HepG2 (cell line): ENCODE measurements around the gene ZACN. TPM values are rescaled to one million over a fixed set of nuclear protein-coding genes. Genes with fewer than 3 reads are reported as not detected.

ENCODE experiments used
- ATAC-seq: fragments of 200-7000 bp; cut with Tn5 transposase; 3 replicates; pipeline ENCODE4 v1.9.1; 2020; ENCODE audit warnings: mild to moderate bottlenecking, moderate library complexity
- BruUV-seq: library from RNA; stranded (reverse); fragments of 400-500 nt; replicated peaks from 2 replicates; lab custom pipeline; 2021; lab: Mats Ljungman, UMichigan
- CTCF ChIA-PET: fragments of 300-600 bp; formaldehyde crosslinking; extraction: SDS; loops from one replicate; lab custom pipeline; 2021; ENCODE audit warnings: low total read pairs, inconsistent platforms, low intra/inter-chr PET ratio; lab: Yijun Ruan, JAX
- POLR2A ChIA-PET: fragments of 350-600 bp; sonication (Branson Sonifier 250); formaldehyde crosslinking; loops from one replicate; lab custom pipeline; 2020; ENCODE audit warnings: antibody characterized with exemption, inconsistent platforms; lab: Yijun Ruan, JAX
- DNase-seq: peaks from one replicate; pipeline ENCODE4 v3.0.0-alpha.2; 2015; ENCODE audit warnings: low spot score
- FAIRE-seq: peaks from 3 replicates; lab custom pipeline; 2011; peaks lifted over from hg19 to GRCh38; lab: Jason Lieb, UNC
- H2AFZ ChIP-seq: one replicate; pipeline ENCODE4 v1.6.1; 2011; ENCODE audit warnings: low read length, inconsistent platforms
- H3K27ac ChIP-seq: fragments of 300-600 bp; 3 replicates; pipeline ENCODE4 v1.8.0; 2011; ENCODE audit warnings: mixed run types, mild to moderate bottlenecking, mixed read lengths, low read length, inconsistent platforms; ENCODE audit not compliant: insufficient read depth; ENCODE audit errors: extremely low read length
- H3K27me3 ChIP-seq, 2 experiments: fragments of 200-600 bp in 1 of 2; 2 replicates in 1 of 2; 3 replicates in 1 of 2; pipeline versions ENCODE4 v1.6.0 to v1.8.0; 2011; ENCODE audit warnings: low read length in 2 of 2, mild to moderate bottlenecking in 2 of 2, moderate library complexity in 2 of 2, inconsistent platforms in 1 of 2; ENCODE audit not compliant: insufficient read depth in 2 of 2, control insufficient read depth in 1 of 2
- H3K36me3 ChIP-seq, 2 experiments: fragments of 200-600 bp in 1 of 2; replicated peaks in 1 of 2; 2 replicates in 1 of 2; 3 replicates in 1 of 2; pipeline versions ENCODE4 v1.5.1 to v1.8.0; 2011; ENCODE audit warnings: low read length in 2 of 2, inconsistent platforms in 1 of 2; ENCODE audit not compliant: insufficient read depth in 2 of 2, control insufficient read depth in 1 of 2
- H3K4me1 ChIP-seq: 2 replicates; pipeline ENCODE4 v1.5.1; 2012; ENCODE audit warnings: low read length, inconsistent platforms; ENCODE audit not compliant: insufficient read depth
- H3K4me2 ChIP-seq: 2 replicates; pipeline ENCODE4 v1.6.0; 2011; ENCODE audit warnings: low read depth, low read length, inconsistent platforms
- H3K4me3 ChIP-seq, 3 experiments: fragments of 200-600 bp in 1 of 3; sonication (generic), shearing (Covaris generic) in 1 of 3; replicated peaks in 1 of 3; 2 replicates each; pipeline ENCODE4 v1.5.1; 2011 to 2016; ENCODE audit warnings: low read length in 3 of 3, inconsistent platforms in 2 of 3, low read depth in 2 of 3, mild to moderate bottlenecking in 2 of 3, control low read depth in 1 of 3, mixed read lengths in 1 of 3; ENCODE audit not compliant: insufficient read depth in 1 of 3
- H3K79me2 ChIP-seq: one replicate; pipeline ENCODE4 v1.6.1; 2011; ENCODE audit warnings: low read length, inconsistent platforms; ENCODE audit not compliant: insufficient read depth
- H3K9ac ChIP-seq: 2 replicates; pipeline ENCODE4 v1.6.0; 2011; ENCODE audit warnings: mild to moderate bottlenecking, low read depth, low read length, inconsistent platforms; ENCODE audit not compliant: insufficient read depth
- H3K9me3 ChIP-seq: 2 replicates; pipeline ENCODE4 v1.5.1; 2012; ENCODE audit warnings: mild to moderate bottlenecking, low read length
- H4K20me1 ChIP-seq: 2 replicates; pipeline ENCODE4 v1.6.0; 2011; ENCODE audit warnings: inconsistent platforms, mild to moderate bottlenecking, low read length, moderate library complexity; ENCODE audit not compliant: insufficient read depth
- MTF1 ChIP-seq: sonication (generic); formaldehyde crosslinking; IDR thresholded peaks from 2 replicates; pipeline ENCODE4 v1.5.0; 2020; ENCODE audit warnings: missing genetic modification reagents
- MYNN ChIP-seq: sonication (generic); formaldehyde crosslinking; IDR thresholded peaks from 2 replicates; pipeline ENCODE4 v1.4.0; 2020; ENCODE audit warnings: mild to moderate bottlenecking, low read depth, missing genetic modification reagents
- ONECUT2 ChIP-seq: sonication (generic); formaldehyde crosslinking; IDR thresholded peaks from 2 replicates; pipeline ENCODE4 v1.4.0; 2020; ENCODE audit warnings: missing genetic modification reagents
- SOX6 ChIP-seq, 2 experiments: fragments of 450-650 bp in 1 of 2; sonication (generic) in 1 of 2; formaldehyde crosslinking in 1 of 2; IDR thresholded peaks; 2 replicates each; pipeline versions ENCODE4 v1.4.0 to v1.6.1; 2017 to 2020; ENCODE audit warnings: antibody characterized with exemption in 1 of 2, mild to moderate bottlenecking in 1 of 2, missing genetic modification reagents in 1 of 2
- SRSF9 ChIP-seq: fragments of 200-400 bp; formaldehyde crosslinking; IDR thresholded peaks from 2 replicates; pipeline ENCODE4 v1.6.1; 2018; ENCODE audit warnings: borderline replicate concordance, mild to moderate bottlenecking, low read depth, low read length; ENCODE audit not compliant: insufficient read depth, poor library complexity, severe bottlenecking
- TGIF2 ChIP-seq: IDR thresholded peaks from 2 replicates; pipeline ENCODE4 v1.6.1; 2016; ENCODE audit warnings: control low read depth, missing compliant biosample characterization
- ZFAT ChIP-seq: sonication (generic); formaldehyde crosslinking; conservative IDR thresholded peaks from 2 replicates; pipeline ENCODE4 v1.8.1; 2023; ENCODE audit warnings: missing genetic modification reagents, inconsistent platforms
- ZNF235 ChIP-seq: sonication (generic); formaldehyde crosslinking; IDR thresholded peaks from 2 replicates; pipeline ENCODE4 v1.8.1; 2023; ENCODE audit warnings: mild to moderate bottlenecking, missing genetic modification reagents, borderline replicate concordance
- ZNF780A ChIP-seq: sonication (generic); formaldehyde crosslinking; IDR thresholded peaks from 2 replicates; pipeline ENCODE4 v1.8.0; 2022; ENCODE audit warnings: mild to moderate bottlenecking, missing genetic modification reagents, moderate library complexity
- WGBS: methylation state at CpG from one replicate; pipeline ENCODE4 v1.1.6; 2017; ENCODE audit warnings: low lambda C conversion rate; 5-methylcytosine and 5-hydroxymethylcytosine counted together
- in situ Hi-C: cut with HindIII; loops from 2 replicates; pipeline ENCODE4 v1.10.0; 2017; ENCODE audit warnings: low pct_unique_long_range_greater_than_20kb; ENCODE audit not compliant: extremely low pct_ligation_motif_present
- intact Hi-C: fragments of 100-400 bp; cut with micrococcal nuclease; formaldehyde crosslinking; loops from one replicate; pipeline ENCODE4 v1.10.0; 2022; ENCODE audit not compliant: unreplicated experiment
- polyA plus RNA-seq, 8 experiments: library from polyadenylated mRNA; depleted of rRNA in 3 of 8; stranded (reverse) in 7 of 8; unstranded in 1 of 8; fragments of >200 nt; fragmentation: Illumina TruSeq in 4 of 8; extraction: Trizol in 4 of 8; gene quantifications; 2 replicates each; pipeline versions ENCODE4 v1.2.1 to v1.2.3, GENCODE V29; 2011 to 2016; ENCODE audit warnings: low read depth in 4 of 8, missing spikeins in 1 of 8, mixed read lengths in 1 of 8; ENCODE audit not compliant: insufficient read depth in 1 of 8
- total RNA-seq, 5 experiments: library from RNA; depleted of rRNA; stranded (reverse); fragments of >200 nt; fragmentation: Illumina TruSeq; extraction: Trizol; gene quantifications; 2 replicates each; pipeline ENCODE4 v1.2.3, GENCODE V29; 2016; ENCODE audit warnings: low read depth in 1 of 5
- TF ChIP-seq, protein P1 (sequence below): sonication (generic); formaldehyde crosslinking; IDR thresholded peaks from 2 replicates; pipeline ENCODE4 v1.9.0; 2022; ENCODE audit warnings: low read depth, missing genetic modification reagents
- TF ChIP-seq, protein P2 (sequence below): sonication (generic); formaldehyde crosslinking; IDR thresholded peaks from 2 replicates; pipeline ENCODE4 v1.4.0; 2020; ENCODE audit warnings: mild to moderate bottlenecking, missing genetic modification reagents
- TF ChIP-seq, protein P3 (sequence below): sonication (generic); formaldehyde crosslinking; IDR thresholded peaks from 2 replicates; pipeline ENCODE4 v1.8.0; 2022; ENCODE audit warnings: missing genetic modification reagents, low read depth, mild to moderate bottlenecking, borderline replicate concordance
- TF ChIP-seq, protein P4 (sequence below): sonication (generic); formaldehyde crosslinking; IDR thresholded peaks from 2 replicates; pipeline ENCODE4 v1.5.1; 2020; ENCODE audit warnings: missing genetic modification reagents, mild to moderate bottlenecking, borderline replicate concordance

Gene ZACN
- total and polyA plus RNA-seq, 2 of the 13 experiments (the other 11 are each of a cell fraction or from before 2014, with no cell fraction given), result 0.11 to 0.15 TPM

DNA sequence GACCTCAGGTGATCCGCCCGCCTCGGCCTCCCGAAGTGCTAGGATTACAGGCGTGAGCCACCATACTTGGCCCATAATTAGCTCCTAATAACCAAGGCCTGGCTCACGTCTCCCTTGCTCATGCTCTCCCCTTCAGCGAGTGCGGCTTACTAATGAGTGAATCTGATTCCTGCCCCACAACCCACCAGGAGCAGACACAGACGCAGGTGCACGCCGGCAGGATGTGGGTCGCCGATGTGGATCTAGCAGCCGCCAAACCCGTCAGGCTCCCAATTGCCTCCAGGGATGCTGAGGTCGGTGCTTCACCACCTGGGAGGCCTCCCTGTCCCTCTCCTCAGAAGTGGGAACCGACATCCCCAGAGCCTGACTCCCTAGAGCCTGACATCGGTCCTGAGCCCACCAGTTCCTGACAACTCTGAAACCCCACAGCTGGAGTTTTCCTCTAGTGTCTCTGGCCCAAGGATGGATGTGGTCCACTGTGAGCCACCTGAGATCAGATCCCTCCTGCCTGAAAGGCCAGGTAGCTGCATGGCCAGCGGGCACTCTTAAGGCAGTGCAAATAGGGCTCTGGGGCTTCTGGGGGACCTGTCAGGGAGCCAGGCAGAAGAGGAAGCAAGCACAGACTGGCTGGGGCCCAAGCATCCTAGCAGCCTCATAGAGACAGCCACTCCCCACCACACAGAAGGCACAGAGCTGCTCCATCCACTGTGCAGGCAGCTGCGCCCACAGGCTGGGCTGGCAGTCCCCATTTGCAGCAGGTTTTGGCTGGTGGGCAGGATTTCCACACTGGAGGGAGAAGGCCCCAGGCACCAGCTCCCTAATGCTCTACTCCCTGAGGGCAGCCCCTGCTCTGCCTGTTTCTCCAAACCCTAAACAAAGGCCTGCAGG is 13.8 kb downstream of the ZACN start (continued):
- TF ChIP-seq, protein P1, sequence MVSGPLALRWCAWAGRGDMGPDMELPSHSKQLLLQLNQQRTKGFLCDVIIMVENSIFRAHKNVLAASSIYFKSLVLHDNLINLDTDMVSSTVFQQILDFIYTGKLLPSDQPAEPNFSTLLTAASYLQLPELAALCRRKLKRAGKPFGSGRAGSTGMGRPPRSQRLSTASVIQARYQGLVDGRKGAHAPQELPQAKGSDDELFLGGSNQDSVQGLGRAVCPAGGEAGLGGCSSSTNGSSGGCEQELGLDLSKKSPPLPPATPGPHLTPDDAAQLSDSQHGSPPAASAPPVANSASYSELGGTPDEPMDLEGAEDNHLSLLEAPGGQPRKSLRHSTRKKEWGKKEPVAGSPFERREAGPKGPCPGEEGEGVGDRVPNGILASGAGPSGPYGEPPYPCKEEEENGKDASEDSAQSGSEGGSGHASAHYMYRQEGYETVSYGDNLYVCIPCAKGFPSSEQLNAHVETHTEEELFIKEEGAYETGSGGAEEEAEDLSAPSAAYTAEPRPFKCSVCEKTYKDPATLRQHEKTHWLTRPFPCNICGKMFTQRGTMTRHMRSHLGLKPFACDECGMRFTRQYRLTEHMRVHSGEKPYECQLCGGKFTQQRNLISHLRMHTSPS (CRISPR knock-in tag), result no peak
- no peak for TF ChIP-seq TGIF2 (CRISPR knock-in tag)

DNA sequence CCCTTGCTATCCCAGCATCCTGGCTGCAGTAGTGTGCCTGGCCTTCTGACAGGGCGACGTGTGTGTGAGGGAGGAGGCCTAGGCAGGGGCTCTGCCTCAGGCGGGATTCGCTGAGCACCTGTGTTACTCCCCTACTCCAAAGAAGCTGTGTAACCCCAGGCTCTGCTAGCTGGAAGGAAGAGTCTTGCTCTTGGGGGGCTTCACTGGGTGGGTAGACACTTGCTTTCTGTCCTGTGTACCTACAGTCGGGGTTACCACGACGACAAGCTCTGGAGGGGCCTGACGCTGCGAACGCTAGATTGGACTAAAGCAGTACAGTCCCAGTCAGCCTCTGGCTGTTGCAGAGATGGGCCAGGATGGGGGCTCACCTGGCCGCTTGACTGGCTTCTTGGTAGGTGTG is 15.1 kb downstream of the ZACN start:
- H3K27me3 ChIP-seq, result no peaks in the 10 kb centered on the region
- no peak overlapping the region for H3K4me3 ChIP-seq
- ChIA-PET CTCF (no interaction called here), POLR2A (no interaction called here)
- H2AFZ ChIP-seq, result no peak overlapping the region
- in situ Hi-C loops, result no loop called here
- H3K4me2 ChIP-seq, result no peak overlapping the region
- H3K4me1 ChIP-seq, result no peaks in the 10 kb centered on the region
- H4K20me1 ChIP-seq, result no peaks in the 10 kb centered on the region
- H3K36me3 ChIP-seq, result peaks cover 53 to 86% of the 10 kb centered on the region in 2 experiments
- no TSS peak for BruUV-seq
- no peak for ATAC-seq
- FAIRE-seq, result no peak
- WGBS, result 93% methylated on average over 11 of the region's 11 CpGs
- no peak overlapping the region for H3K27ac ChIP-seq
- no peak for DNase-seq
- H3K9me3 ChIP-seq, result no peaks in the 10 kb centered on the region
- H3K9ac ChIP-seq, result no peak overlapping the region
- intact Hi-C loops, result no loop called here
- no peaks in the 10 kb centered on the region for H3K79me2 ChIP-seq
- no peak for TF ChIP-seq MTF1 (CRISPR knock-in tag)
- TF ChIP-seq, protein P2, sequence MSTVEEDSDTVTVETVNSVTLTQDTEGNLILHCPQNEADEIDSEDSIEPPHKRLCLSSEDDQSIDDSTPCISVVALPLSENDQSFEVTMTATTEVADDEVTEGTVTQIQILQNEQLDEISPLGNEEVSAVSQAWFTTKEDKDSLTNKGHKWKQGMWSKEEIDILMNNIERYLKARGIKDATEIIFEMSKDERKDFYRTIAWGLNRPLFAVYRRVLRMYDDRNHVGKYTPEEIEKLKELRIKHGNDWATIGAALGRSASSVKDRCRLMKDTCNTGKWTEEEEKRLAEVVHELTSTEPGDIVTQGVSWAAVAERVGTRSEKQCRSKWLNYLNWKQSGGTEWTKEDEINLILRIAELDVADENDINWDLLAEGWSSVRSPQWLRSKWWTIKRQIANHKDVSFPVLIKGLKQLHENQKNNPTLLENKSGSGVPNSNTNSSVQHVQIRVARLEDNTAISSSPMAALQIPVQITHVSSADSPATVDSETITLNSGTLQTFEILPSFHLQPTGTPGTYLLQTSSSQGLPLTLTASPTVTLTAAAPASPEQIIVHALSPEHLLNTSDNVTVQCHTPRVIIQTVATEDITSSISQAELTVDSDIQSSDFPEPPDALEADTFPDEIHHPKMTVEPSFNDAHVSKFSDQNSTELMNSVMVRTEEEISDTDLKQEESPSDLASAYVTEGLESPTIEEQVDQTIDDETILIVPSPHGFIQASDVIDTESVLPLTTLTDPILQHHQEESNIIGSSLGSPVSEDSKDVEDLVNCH (CRISPR knock-in tag), result no peak
- no peak for TF ChIP-seq ONECUT2 (CRISPR knock-in tag)
- TF ChIP-seq, protein P3, sequence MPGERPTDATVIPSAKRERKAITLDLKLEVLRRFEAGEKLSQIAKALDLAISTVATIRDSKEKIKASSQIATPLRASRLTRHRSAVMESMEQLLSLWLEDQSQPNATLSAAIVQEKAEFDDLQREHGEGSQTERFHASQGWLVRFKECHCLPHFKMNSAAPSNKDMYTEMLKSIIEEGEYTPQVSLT (CRISPR knock-in tag), result no peak
- no peak for TF ChIP-seq SRSF9
- no peak for TF ChIP-seq ZNF780A
- TF ChIP-seq, protein P4, sequence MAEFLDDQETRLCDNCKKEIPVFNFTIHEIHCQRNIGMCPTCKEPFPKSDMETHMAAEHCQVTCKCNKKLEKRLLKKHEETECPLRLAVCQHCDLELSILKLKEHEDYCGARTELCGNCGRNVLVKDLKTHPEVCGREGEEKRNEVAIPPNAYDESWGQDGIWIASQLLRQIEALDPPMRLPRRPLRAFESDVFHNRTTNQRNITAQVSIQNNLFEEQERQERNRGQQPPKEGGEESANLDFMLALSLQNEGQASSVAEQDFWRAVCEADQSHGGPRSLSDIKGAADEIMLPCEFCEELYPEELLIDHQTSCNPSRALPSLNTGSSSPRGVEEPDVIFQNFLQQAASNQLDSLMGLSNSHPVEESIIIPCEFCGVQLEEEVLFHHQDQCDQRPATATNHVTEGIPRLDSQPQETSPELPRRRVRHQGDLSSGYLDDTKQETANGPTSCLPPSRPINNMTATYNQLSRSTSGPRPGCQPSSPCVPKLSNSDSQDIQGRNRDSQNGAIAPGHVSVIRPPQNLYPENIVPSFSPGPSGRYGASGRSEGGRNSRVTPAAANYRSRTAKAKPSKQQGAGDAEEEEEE (CRISPR knock-in tag), result no peak
- no peak for TF ChIP-seq ZFAT (CRISPR knock-in tag)
- TF ChIP-seq SOX6 (IDR thresholded peaks at IDR 0.05), result no peak
- TF ChIP-seq SOX6 (CRISPR knock-in tag; IDR thresholded peaks at IDR 0.05), result no peak
- no peak for TF ChIP-seq ZNF235 (CRISPR knock-in tag)
- TF ChIP-seq MYNN (CRISPR knock-in tag), result no peak
